ENCODE data around the gene CASK.

CASK gene

GRCh38 chrX:41563876-41564275, 359.5 kb downstream of the CASK start (continued):
- no peak for TF ChIP-seq TSHZ2 (CRISPR knock-in tag; IDR thresholded peaks at IDR 0.05)
- no peak for TF ChIP-seq OSR1 (CRISPR knock-in tag; IDR thresholded peaks at IDR 0.05)
- no peak for TF ChIP-seq ISL1 (CRISPR knock-in tag; IDR thresholded peaks at IDR 0.05)
- TF ChIP-seq, protein P1, sequence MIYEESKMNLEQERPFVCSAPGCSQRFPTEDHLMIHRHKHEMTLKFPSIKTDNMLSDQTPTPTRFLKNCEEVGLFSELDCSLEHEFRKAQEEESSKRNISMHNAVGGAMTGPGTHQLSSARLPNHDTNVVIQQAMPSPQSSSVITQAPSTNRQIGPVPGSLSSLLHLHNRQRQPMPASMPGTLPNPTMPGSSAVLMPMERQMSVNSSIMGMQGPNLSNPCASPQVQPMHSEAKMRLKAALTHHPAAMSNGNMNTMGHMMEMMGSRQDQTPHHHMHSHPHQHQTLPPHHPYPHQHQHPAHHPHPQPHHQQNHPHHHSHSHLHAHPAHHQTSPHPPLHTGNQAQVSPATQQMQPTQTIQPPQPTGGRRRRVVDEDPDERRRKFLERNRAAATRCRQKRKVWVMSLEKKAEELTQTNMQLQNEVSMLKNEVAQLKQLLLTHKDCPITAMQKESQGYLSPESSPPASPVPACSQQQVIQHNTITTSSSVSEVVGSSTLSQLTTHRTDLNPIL (CRISPR knock-in tag; IDR thresholded peaks at IDR 0.05; ENCODE audit: low read depth), result no peak
- no peak for TF ChIP-seq ARNTL (CRISPR knock-in tag; IDR thresholded peaks at IDR 0.05; ENCODE audit: borderline replicate concordance, low read depth)
- no peak for TF ChIP-seq TOX (CRISPR knock-in tag; IDR thresholded peaks at IDR 0.05; ENCODE audit: borderline replicate concordance)
- no peak for TF ChIP-seq ZFP3 (CRISPR knock-in tag; IDR thresholded peaks at IDR 0.05)
- TF ChIP-seq RARB (CRISPR knock-in tag; IDR thresholded peaks at IDR 0.05), result no peak
- no peak for TF ChIP-seq SNAI2 (CRISPR knock-in tag; IDR thresholded peaks at IDR 0.05)

- TF ChIP-seq, protein P2, sequence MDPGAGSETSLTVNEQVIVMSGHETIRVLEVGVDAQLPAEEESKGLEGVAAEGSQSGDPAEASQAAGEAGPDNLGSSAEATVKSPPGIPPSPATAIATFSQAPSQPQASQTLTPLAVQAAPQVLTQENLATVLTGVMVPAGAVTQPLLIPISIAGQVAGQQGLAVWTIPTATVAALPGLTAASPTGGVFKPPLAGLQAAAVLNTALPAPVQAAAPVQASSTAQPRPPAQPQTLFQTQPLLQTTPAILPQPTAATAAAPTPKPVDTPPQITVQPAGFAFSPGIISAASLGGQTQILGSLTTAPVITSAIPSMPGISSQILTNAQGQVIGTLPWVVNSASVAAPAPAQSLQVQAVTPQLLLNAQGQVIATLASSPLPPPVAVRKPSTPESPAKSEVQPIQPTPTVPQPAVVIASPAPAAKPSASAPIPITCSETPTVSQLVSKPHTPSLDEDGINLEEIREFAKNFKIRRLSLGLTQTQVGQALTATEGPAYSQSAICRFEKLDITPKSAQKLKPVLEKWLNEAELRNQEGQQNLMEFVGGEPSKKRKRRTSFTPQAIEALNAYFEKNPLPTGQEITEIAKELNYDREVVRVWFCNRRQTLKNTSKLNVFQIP (CRISPR knock-in tag; IDR thresholded peaks at IDR 0.05; ENCODE audit: borderline replicate concordance, low read depth), result no peak
- peak; percentile 85 for ATAC-seq
Measured at GRCh38 chrX:41561045-41561444, 362.3 kb downstream of the CASK start.

DNA sequence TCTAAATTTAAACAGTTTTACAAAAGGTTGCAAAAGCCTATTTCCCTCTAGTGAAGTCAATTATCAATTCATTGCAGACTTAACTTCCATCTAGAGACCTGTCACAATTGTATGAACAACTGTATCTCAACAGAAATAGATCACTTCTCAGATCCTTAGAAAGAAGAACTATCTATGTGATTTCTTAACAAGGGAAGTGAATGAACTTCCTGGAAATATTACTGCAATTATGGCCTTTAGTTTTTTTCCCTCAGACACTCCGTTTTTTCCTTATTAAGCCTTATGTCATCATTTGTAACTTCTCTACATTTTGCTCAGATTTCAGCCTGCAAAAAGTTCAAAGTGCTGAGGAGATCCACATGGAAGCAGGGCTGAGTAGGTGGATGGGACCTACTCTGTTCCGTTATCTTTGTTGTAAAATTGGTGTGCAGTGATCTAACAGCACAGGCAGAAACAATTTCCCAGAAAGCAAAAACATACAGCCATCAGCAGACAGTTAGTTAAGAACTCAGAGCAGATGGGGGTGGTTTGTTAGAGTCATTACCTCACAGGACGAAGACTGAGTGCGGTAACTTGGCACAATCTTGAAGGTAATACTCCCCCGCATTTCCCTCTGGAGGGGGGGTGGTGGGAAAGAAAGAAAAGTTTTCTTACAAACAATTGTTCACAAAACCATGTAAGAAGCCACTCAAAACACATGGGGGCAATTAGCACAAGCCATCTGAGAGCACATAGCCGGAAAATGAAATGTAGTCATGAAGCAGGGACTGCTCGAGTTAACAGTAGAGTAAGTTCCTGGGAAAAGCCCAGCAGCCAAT, 363.9 kb downstream of the CASK start:
- TF ChIP-seq ZNF565 (CRISPR knock-in tag; conservative IDR thresholded peaks at IDR 0.05; ENCODE audit: low read depth) (no peak), ZNF70 (CRISPR knock-in tag; IDR thresholded peaks at IDR 0.05) (no peak), TOX (CRISPR knock-in tag; IDR thresholded peaks at IDR 0.05; ENCODE audit: borderline replicate concordance) (no peak), ESRRG (CRISPR knock-in tag; IDR thresholded peaks at IDR 0.05) (no peak), PPARA (CRISPR knock-in tag; IDR thresholded peaks at IDR 0.05; ENCODE audit: borderline replicate concordance) (no peak), RARB (CRISPR knock-in tag; IDR thresholded peaks at IDR 0.05) (no peak), ZFP30 (CRISPR knock-in tag; IDR thresholded peaks at IDR 0.05) (no peak), OSR1 (CRISPR knock-in tag; IDR thresholded peaks at IDR 0.05) (no peak), ZC3H10 (CRISPR knock-in tag; IDR thresholded peaks at IDR 0.05) (no peak), CSDC2 (CRISPR knock-in tag; IDR thresholded peaks at IDR 0.05) (no peak), BACH2 (CRISPR knock-in tag; IDR thresholded peaks at IDR 0.05; ENCODE audit: borderline replicate concordance) (no peak), ARNTL (CRISPR knock-in tag; IDR thresholded peaks at IDR 0.05; ENCODE audit: borderline replicate concordance, low read depth) (no peak), GLIS3 (CRISPR knock-in tag; IDR thresholded peaks at IDR 0.05) (no peak), TSHZ2 (CRISPR knock-in tag; IDR thresholded peaks at IDR 0.05) (no peak), CSRNP3 (CRISPR knock-in tag; IDR thresholded peaks at IDR 0.05) (no peak)
- TF ChIP-seq, protein P2 (CRISPR knock-in tag; IDR thresholded peaks at IDR 0.05; ENCODE audit: borderline replicate concordance, low read depth), result no peak
- TF ChIP-seq, protein P1 (CRISPR knock-in tag; IDR thresholded peaks at IDR 0.05; ENCODE audit: low read depth), result no peak
- ATAC-seq, result peak; percentile 66

All from SK-N-SH treated with all-trans-retinoic acid at 6 μM for 48 hours (cell line).